ENCODE data around the gene RAB13. TPM values are rescaled to one million over a fixed set of nuclear protein-coding genes. Genes with fewer than 3 reads are reported as not detected.

RAB13 gene
- total and polyA plus RNA-seq, 2 donors (not counting 3 experiments of a cell fraction or from before 2014, with no cell fraction given): 76.0 to 124 TPM

DNA sequence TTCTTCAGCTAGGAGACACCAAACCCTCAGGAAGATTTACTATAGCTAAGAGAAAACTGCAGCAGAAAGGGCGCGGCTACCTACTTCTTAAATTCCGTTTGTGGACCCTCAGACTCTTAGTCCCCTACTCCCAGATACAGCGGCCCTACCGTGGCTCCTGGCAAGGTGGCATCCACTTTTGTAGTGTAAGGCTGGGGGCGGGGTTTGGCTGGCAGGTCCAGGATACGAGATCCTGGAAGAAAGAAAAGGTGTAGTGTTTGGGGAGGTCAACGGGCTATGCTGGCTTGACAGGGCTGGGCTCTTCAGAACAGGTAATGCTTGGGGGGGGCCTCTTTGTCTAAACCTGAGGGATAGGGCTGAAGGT is 18.2 kb downstream of the RAB13 start:
- Histone ChIP-seq H3K27me3 (ENCODE audit: control insufficient read depth in 2 of 2, insufficient read depth in 2 of 2, low read length in 2 of 2) (no peaks in the 10 kb centered on the region), H3K36me3 (ENCODE audit: control insufficient read depth in 2 of 2, extremely low read depth in 1 of 2, insufficient read depth in 2 of 2, low read length in 2 of 2) (no peaks in the 10 kb centered on the region), H3K9me3 (replicated peaks; ENCODE audit: control insufficient read depth, insufficient read depth, low read length) (no peaks in the 10 kb centered on the region), H3K4me3 (replicated peaks in 1 of 3; ENCODE audit: insufficient read depth in 1 of 3, low read depth in 1 of 3, low read length in 3 of 3) (peak overlapping the region; percentile 42 to 68 (median 62)), H3K9ac (replicated peaks; ENCODE audit: extremely low read depth, insufficient read depth, low read length) (peak overlapping the region; percentile 66), H4K20me1 (replicated peaks; ENCODE audit: control insufficient read depth, extremely low read depth, insufficient read depth, low read length) (no peaks in the 10 kb centered on the region), H3K4me1 (ENCODE audit: control insufficient read depth, extremely low read depth, insufficient read depth, low read length) (peaks cover 28% of the 10 kb centered on the region), H3K79me2 (ENCODE audit: control insufficient read depth, insufficient read depth, low read length) (no peaks in the 10 kb centered on the region), H3K9me1 (replicated peaks; ENCODE audit: control insufficient read depth, extremely low read depth, insufficient read depth, low read length) (no peaks in the 10 kb centered on the region), H2AFZ (ENCODE audit: low read depth, low read length) (peak overlapping the region; percentile 16), H3K27ac (ENCODE audit: insufficient read depth, low read depth, low read length) (no peak overlapping the region), H3K4me2 (ENCODE audit: insufficient read depth, low read length) (peak overlapping the region; percentile 83)
- TF ChIP-seq POLR2A (IDR thresholded peaks at IDR 0.05; ENCODE audit: low read depth, low read length) (no peak), POLR2AphosphoS5 (IDR thresholded peaks at IDR 0.05; ENCODE audit: insufficient read depth, low read depth, low read length) (no peak)
- TF ChIP-seq, protein P1, sequence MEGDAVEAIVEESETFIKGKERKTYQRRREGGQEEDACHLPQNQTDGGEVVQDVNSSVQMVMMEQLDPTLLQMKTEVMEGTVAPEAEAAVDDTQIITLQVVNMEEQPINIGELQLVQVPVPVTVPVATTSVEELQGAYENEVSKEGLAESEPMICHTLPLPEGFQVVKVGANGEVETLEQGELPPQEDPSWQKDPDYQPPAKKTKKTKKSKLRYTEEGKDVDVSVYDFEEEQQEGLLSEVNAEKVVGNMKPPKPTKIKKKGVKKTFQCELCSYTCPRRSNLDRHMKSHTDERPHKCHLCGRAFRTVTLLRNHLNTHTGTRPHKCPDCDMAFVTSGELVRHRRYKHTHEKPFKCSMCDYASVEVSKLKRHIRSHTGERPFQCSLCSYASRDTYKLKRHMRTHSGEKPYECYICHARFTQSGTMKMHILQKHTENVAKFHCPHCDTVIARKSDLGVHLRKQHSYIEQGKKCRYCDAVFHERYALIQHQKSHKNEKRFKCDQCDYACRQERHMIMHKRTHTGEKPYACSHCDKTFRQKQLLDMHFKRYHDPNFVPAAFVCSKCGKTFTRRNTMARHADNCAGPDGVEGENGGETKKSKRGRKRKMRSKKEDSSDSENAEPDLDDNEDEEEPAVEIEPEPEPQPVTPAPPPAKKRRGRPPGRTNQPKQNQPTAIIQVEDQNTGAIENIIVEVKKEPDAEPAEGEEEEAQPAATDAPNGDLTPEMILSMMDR (IDR thresholded peaks at IDR 0.05; ENCODE audit: extremely low read depth in 1 of 2, insufficient read depth in 1 of 2, low read depth in 1 of 2, low read length in 2 of 2): no peak
- BruUV-seq (replicated peaks): no TSS peak
- FAIRE-seq (no peak), DNase-seq (ENCODE audit: low read depth, low spot score) (no peak)
- POLR2A ChIA-PET: interaction anchor here (1.6 to 1.8 kb wide), 2 partner anchors 10 to 23 kb away, joined by 8 to 12 read pairs; partner anchors contain the start of genes JTB and RPS27
- CTCF ChIA-PET: interaction anchor here (0.8 to 4.7 kb wide), 9 partner anchors 8 to 171 kb away, joined by 3 to 37 read pairs (median 9); partner anchors contain the start of genes CRTC2, DENND4B, JTB and RAB13
- dilution Hi-C loops (cut with MboI; ENCODE audit: extremely low pct_ligation_motif_present, low sequenced_read_pairs): no loop called here
- intact Hi-C loops (cut with micrococcal nuclease): no loop called here
